ENCODE data around the gene MYO18B. TPM values are rescaled to one million over a fixed set of nuclear protein-coding genes. Genes with fewer than 3 reads are reported as not detected.

Gene MYO18B
- polyA plus RNA-seq, 3 donors: not detected

DNA sequence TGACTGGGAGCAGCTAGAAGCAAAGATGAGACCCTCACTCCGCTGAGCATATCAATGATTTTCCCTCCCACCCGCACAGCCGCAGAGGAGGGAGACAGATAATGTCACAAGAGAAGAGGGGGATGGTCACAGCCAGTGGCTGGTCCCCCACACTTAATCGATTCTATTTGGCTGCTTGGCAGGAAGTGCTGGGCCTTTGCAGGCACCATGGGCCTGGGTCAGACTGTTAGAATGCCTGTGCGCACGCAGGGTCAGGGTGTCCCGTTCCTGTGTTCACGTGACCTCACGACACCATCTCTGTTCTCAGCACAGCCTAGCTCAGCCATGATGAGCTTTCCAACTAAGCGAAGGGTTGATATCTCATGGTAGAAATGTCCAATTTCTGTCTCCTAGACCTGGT lies 107.0 kb downstream of the MYO18B start:
- Histone ChIP-seq H3K9ac (ENCODE audit: insufficient read depth, low read length, poor library complexity, severe bottlenecking) (no peak overlapping the region), H3K4me1 (ENCODE audit: control insufficient read depth in 1 of 2, insufficient read depth in 2 of 2, low read length in 2 of 2) (no peaks in the 10 kb centered on the region), H3K27me3 (ENCODE audit: control insufficient read depth in 2 of 2, insufficient read depth in 2 of 2, low read length in 2 of 2) (no peaks in the 10 kb centered on the region), H2AFZ (ENCODE audit: insufficient read depth, low read depth, low read length, poor library complexity, severe bottlenecking) (no peak overlapping the region), H3K79me2 (ENCODE audit: insufficient read depth, low read length) (no peaks in the 10 kb centered on the region), H3K9me3 (replicated peaks in 1 of 2; ENCODE audit: control insufficient read depth in 1 of 2, insufficient read depth in 1 of 2, low read length in 2 of 2) (no peaks in the 10 kb centered on the region), H3K4me2 (replicated peaks; ENCODE audit: extremely low read depth, low read length, poor library complexity, severe bottlenecking) (no peak overlapping the region), H3K4me3 (replicated peaks in 1 of 3; ENCODE audit: low read depth in 2 of 3, low read length in 3 of 3) (no peak overlapping the region), H4K20me1 (ENCODE audit: insufficient read depth, low read length) (no peaks in the 10 kb centered on the region), H3K36me3 (replicated peaks in 1 of 2; ENCODE audit: control insufficient read depth in 1 of 2, insufficient read depth in 2 of 2, low read length in 2 of 2) (no peaks in the 10 kb centered on the region), H3K27ac (ENCODE audit: low read depth in 1 of 2, low read length in 2 of 2) (no peak overlapping the region)
- TF ChIP-seq, protein P1, sequence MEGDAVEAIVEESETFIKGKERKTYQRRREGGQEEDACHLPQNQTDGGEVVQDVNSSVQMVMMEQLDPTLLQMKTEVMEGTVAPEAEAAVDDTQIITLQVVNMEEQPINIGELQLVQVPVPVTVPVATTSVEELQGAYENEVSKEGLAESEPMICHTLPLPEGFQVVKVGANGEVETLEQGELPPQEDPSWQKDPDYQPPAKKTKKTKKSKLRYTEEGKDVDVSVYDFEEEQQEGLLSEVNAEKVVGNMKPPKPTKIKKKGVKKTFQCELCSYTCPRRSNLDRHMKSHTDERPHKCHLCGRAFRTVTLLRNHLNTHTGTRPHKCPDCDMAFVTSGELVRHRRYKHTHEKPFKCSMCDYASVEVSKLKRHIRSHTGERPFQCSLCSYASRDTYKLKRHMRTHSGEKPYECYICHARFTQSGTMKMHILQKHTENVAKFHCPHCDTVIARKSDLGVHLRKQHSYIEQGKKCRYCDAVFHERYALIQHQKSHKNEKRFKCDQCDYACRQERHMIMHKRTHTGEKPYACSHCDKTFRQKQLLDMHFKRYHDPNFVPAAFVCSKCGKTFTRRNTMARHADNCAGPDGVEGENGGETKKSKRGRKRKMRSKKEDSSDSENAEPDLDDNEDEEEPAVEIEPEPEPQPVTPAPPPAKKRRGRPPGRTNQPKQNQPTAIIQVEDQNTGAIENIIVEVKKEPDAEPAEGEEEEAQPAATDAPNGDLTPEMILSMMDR (IDR thresholded peaks at IDR 0.05): no peak
- Mint-ChIP-seq H3K27me3 (ENCODE audit: low read depth in 3 of 3) (peaks cover 3 to 9% (median 7%) of the 10 kb centered on the region in 3 donors), H3K36me3 (no peaks in the 10 kb centered on the region), H3K4me1 (no peaks in the 10 kb centered on the region), H3K9me3 (no peaks in the 10 kb centered on the region), H3K27ac (no peak overlapping the region), H3K4me3 (no peak overlapping the region)
- intact Hi-C loops (cut with micrococcal nuclease): no loop called here
- whole genome bisulfite sequencing (ENCODE audit: insufficient coverage): 94% methylated on average over 9 of the region's 10 CpGs
- no peak for DNase-seq

DNA sequence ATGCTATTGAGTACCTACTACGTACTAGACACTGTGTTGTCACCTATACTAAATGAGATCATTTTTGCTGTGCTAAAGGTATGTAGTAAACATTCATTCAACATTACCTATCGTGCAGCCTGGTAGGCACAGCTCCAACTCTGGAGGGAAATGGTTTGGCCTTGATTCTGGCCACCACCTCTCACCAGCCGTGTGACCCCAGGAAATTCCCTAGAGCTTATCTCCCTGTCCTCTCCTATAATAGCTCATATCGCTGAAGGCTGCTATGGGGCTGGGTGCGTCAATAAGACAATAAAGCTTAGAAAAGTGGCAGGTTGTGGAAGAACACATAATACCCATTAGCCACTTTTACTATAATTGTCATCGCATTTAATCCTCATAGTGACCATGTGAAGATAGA lies 107.5 kb downstream of the MYO18B start:
- Mint-ChIP-seq H3K9me3 (no peaks in the 10 kb centered on the region), H3K27me3 (ENCODE audit: low read depth in 3 of 3) (peaks cover 3 to 9% (median 7%) of the 10 kb centered on the region in 3 donors), H3K27ac (no peak overlapping the region), H3K36me3 (no peaks in the 10 kb centered on the region), H3K4me3 (no peak overlapping the region), H3K4me1 (no peaks in the 10 kb centered on the region)
- H3K79me2 ChIP-seq (ENCODE audit: insufficient read depth, low read length): no peaks in the 10 kb centered on the region
- H2AFZ ChIP-seq (ENCODE audit: insufficient read depth, low read depth, low read length, poor library complexity, severe bottlenecking): no peak overlapping the region
- no peaks in the 10 kb centered on the region for H3K36me3 ChIP-seq (replicated peaks in 1 of 2; ENCODE audit: control insufficient read depth in 1 of 2, insufficient read depth in 2 of 2, low read length in 2 of 2)
- intact Hi-C loops (cut with micrococcal nuclease): no loop called here
- H3K27me3 ChIP-seq (ENCODE audit: control insufficient read depth in 2 of 2, insufficient read depth in 2 of 2, low read length in 2 of 2): no peaks in the 10 kb centered on the region
- DNase-seq: no peak
- H3K27ac ChIP-seq (ENCODE audit: low read depth in 1 of 2, low read length in 2 of 2): no peak overlapping the region
- H3K9me3 ChIP-seq (replicated peaks in 1 of 2; ENCODE audit: control insufficient read depth in 1 of 2, insufficient read depth in 1 of 2, low read length in 2 of 2): no peaks in the 10 kb centered on the region
- no CpG with 5 or more reads among the region's 6 CpGs for whole genome bisulfite sequencing (ENCODE audit: insufficient coverage)
- no peaks in the 10 kb centered on the region for H3K4me1 ChIP-seq (ENCODE audit: control insufficient read depth in 1 of 2, insufficient read depth in 2 of 2, low read length in 2 of 2)
- H3K4me2 ChIP-seq (replicated peaks; ENCODE audit: extremely low read depth, low read length, poor library complexity, severe bottlenecking): no peak overlapping the region
- no peak overlapping the region for H3K4me3 ChIP-seq (replicated peaks in 1 of 3; ENCODE audit: low read depth in 2 of 3, low read length in 3 of 3)
- TF ChIP-seq, protein P1 (IDR thresholded peaks at IDR 0.05): no peak
- no peaks in the 10 kb centered on the region for H4K20me1 ChIP-seq (ENCODE audit: insufficient read depth, low read length)
- H3K9ac ChIP-seq (ENCODE audit: insufficient read depth, low read length, poor library complexity, severe bottlenecking): no peak overlapping the region
